ENCODE data around the gene CDHR2.

CDHR2 gene

GRCh38 chr5:176625512-176625911 is 76.4 kb downstream of the CDHR2 start:
- no peak for TF ChIP-seq CTCF (IDR thresholded peaks at IDR 0.05)
- no peak for DNase-seq
- intact Hi-C loops (cut with DNase I; ENCODE audit: low total_unique reads): no loop called here
- H3K27me3 ChIP-seq: peaks cover 0 to 91% of the 10 kb centered on the region in 2 donors
- H3K9me3 ChIP-seq: no peaks in the 10 kb centered on the region
- peaks cover 0 to 15% (median 15%) of the 10 kb centered on the region in 4 donors for H3K4me1 ChIP-seq
- H3K27ac ChIP-seq: no peak overlapping the region
- no peaks in the 10 kb centered on the region for H3K36me3 ChIP-seq
- H3K4me3 ChIP-seq: no peak overlapping the region

DNA sequence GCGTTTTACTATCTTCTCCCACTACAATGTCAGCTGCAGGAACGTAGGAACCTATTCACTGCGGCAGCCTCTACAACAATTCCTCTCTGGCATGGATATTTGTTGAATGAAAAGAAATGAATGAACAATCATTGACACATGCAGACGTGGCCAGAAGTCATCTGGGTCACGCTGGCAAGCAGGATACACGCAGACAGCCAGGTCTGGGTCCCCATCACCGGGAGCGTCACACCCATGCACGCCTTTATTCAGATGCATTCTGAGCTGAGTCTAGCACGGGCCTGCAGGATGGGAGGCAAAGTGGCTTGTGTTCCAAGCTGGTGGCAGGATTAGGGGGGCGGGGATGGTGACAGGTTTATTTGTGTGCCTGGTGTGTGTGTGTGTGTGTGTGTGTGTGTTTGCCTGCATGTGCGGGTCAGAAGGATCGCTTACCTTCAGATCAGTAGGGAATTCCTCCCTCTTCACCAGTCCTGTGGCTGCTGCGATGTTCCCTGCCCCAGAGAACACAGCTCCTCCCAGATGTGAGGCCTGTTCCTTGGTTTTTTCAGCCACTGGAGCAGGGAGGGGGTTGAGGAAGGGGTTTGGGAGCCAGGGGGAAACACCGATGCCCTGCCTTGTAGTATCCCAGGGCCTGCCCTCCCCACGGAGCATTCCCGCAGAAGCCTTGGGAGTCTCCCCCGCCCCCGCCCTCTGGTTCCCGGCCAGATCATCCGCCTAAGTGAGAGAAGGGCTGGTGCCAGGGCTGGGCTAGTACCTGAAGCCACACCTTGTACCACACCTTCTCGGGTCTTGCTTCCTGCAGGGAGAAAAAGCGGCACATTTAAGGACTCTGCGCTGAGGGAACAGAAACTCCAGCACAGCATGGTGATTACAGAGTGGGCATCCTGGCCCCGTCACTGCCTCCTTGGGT is 77.1 kb downstream of the CDHR2 start:
- Histone ChIP-seq H3K27ac (no peak overlapping the region), H3K4me1 (peaks cover 0 to 18% (median 16%) of the 10 kb centered on the region in 4 donors), H3K36me3 (no peaks in the 10 kb centered on the region), H3K4me3 (no peak overlapping the region), H3K27me3 (peaks cover 0 to 91% of the 10 kb centered on the region in 2 donors), H3K9me3 (no peaks in the 10 kb centered on the region)
- intact Hi-C loops (cut with DNase I; ENCODE audit: low total_unique reads): no loop called here
- TF ChIP-seq CTCF (IDR thresholded peaks at IDR 0.05): no peak
- DNase-seq: no peak

- intact Hi-C loops (cut with DNase I; ENCODE audit: low total_unique reads): no loop called here
- no peak overlapping the region for H3K4me3 ChIP-seq
- no peaks in the 10 kb centered on the region for H3K36me3 ChIP-seq
- no peak for TF ChIP-seq CTCF (IDR thresholded peaks at IDR 0.05)
- no peaks in the 10 kb centered on the region for H3K9me3 ChIP-seq
- no peak for DNase-seq
- peaks cover 0 to 91% of the 10 kb centered on the region in 2 donors for H3K27me3 ChIP-seq
- H3K4me1 ChIP-seq: peaks cover 0 to 18% (median 16%) of the 10 kb centered on the region in 4 donors
- H3K27ac ChIP-seq: no peak overlapping the region
Measured at GRCh38 chr5:176626876-176627236, 77.7 kb downstream of the CDHR2 start.

- intact Hi-C loops (cut with DNase I; ENCODE audit: low total_unique reads): no loop called here
- H3K27me3 ChIP-seq: peaks cover 0 to 95% of the 10 kb centered on the region in 2 donors
- H3K4me3 ChIP-seq: no peak overlapping the region
Measured at GRCh38 chr5:176627582-176627981, 78.4 kb downstream of the CDHR2 start.

More at GRCh38 chr5:176627582-176627981, 78.4 kb downstream of the CDHR2 start:
- Histone ChIP-seq H3K36me3 (no peaks in the 10 kb centered on the region), H3K4me1 (peaks cover 0 to 18% (median 16%) of the 10 kb centered on the region in 4 donors), H3K9me3 (no peaks in the 10 kb centered on the region), H3K27ac (no peak overlapping the region)
- no peak for DNase-seq
- TF ChIP-seq CTCF (IDR thresholded peaks at IDR 0.05): no peak
